HepG2 (cell line): ENCODE data around the gene COL27A1. TPM values are rescaled to one million over a fixed set of nuclear protein-coding genes. Genes with fewer than 3 reads are reported as not detected.

Source experiments
- ASH2L ChIP-seq: fragments of 300-600, 200-600 bp; sonication (generic); IDR thresholded peaks from 2 replicates; pipeline ENCODE4 v1.7.0; 2017; ENCODE audit warnings: low read depth, mild to moderate bottlenecking, moderate library complexity, mixed read lengths, low read length; ENCODE audit not compliant: insufficient read length
- BCL6 ChIP-seq: IDR thresholded peaks from 2 replicates; pipeline ENCODE4 v1.6.1; 2016; ENCODE audit warnings: missing genetic modification reagents, missing compliant biosample characterization
- CEBPB ChIP-seq: IDR thresholded peaks from 2 replicates; pipeline ENCODE4 v1.6.1; 2011; ENCODE audit warnings: low read depth, low read length, improper control_type of control experiment, borderline replicate concordance
- HNF4A ChIP-seq: sonication (generic); formaldehyde crosslinking; IDR thresholded peaks from 2 replicates; pipeline ENCODE4 v1.4.0; 2020; ENCODE audit warnings: missing genetic modification reagents
- KDM6A ChIP-seq: IDR thresholded peaks from 2 replicates; pipeline ENCODE4 v1.6.1; 2016; ENCODE audit warnings: low read depth
- POLR2A ChIP-seq, 2 experiments: IDR thresholded peaks; 2 replicates each; pipeline ENCODE4 v1.6.1; 2011; ENCODE audit warnings: low read depth in 2 of 2, low read length in 2 of 2, mild to moderate bottlenecking in 1 of 2, moderate library complexity in 1 of 2; ENCODE audit not compliant: insufficient read depth in 1 of 2
- polyA plus RNA-seq, 8 experiments: library from polyadenylated mRNA; depleted of rRNA in 3 of 8; stranded (reverse) in 7 of 8; unstranded in 1 of 8; fragments of >200 nt; fragmentation: Illumina TruSeq in 4 of 8; extraction: Trizol in 4 of 8; gene quantifications; 2 replicates each; pipeline versions ENCODE4 v1.2.1 to v1.2.3, GENCODE V29; 2011 to 2016; ENCODE audit warnings: low read depth in 4 of 8, missing spikeins in 1 of 8, mixed read lengths in 1 of 8; ENCODE audit not compliant: insufficient read depth in 1 of 8
- total RNA-seq, 5 experiments: library from RNA; depleted of rRNA; stranded (reverse); fragments of >200 nt; fragmentation: Illumina TruSeq; extraction: Trizol; gene quantifications; 2 replicates each; pipeline ENCODE4 v1.2.3, GENCODE V29; 2016; ENCODE audit warnings: low read depth in 1 of 5
- TF ChIP-seq, protein P1 (sequence below): sonication (generic); formaldehyde crosslinking; conservative IDR thresholded peaks from 2 replicates; pipeline ENCODE4 v1.4.0; 2020; ENCODE audit warnings: mild to moderate bottlenecking, missing genetic modification reagents, moderate library complexity
- TF ChIP-seq, protein P2 (sequence below): IDR thresholded peaks from 2 replicates; pipeline ENCODE4 v1.4.0; 2020; ENCODE audit warnings: mild to moderate bottlenecking, missing genetic modification reagents

COL27A1 gene
- total and polyA plus RNA-seq, 2 of the 13 experiments (the other 11 are each of a cell fraction or from before 2014, with no cell fraction given) = 71.3 to 89.1 TPM

DNA sequence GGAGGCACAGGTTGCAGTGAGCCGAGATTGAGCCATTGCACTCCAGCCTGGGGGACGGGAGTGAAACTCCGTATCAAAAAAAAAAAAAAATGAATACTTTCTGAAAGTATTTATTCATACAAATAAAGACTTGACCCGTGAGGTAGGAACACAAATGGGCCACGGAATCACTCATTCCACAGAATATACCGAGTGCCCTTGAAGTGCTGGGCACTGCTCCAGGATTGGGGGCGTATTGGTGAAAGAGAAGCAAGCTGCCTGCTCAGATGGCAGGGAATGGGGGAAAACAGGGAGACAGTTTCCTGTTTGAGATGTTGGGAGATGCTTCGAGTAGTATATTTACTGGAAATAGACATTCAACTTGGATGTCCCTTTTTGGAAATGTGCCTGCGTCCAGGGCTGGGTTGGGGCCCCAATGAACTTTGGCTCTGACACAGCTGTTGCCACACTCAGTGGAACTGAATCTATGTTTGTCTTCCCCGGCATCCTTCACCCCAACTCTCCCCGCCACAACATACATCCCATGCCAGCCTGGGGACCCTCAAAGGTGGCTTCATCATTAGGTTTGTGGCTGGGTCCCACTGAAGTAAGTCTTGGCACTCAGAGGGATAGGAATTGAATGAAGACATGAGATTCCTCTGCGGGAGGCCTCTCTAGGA, 167.0 kb downstream of the COL27A1 start (continued):
- TF ChIP-seq BCL6 (CRISPR knock-in tag) (peak; percentile 43; the same call in 1 of the 2 replicates), HNF4A (CRISPR knock-in tag) (peak; percentile 83), POLR2A (IDR thresholded peaks at IDR 0.05; ENCODE audit: insufficient read depth in 1 of 2, low read depth in 2 of 2, low read length in 2 of 2) (0 out of 4 replicates have a peak, but pooled peaks of 1 of the 2 experiments have one; percentile 23), CEBPB (peak; percentile 68), ASH2L (peak; percentile 17), KDM6A (peak; percentile 74; the same call in 1 of the 2 replicates)
- TF ChIP-seq, protein P1, sequence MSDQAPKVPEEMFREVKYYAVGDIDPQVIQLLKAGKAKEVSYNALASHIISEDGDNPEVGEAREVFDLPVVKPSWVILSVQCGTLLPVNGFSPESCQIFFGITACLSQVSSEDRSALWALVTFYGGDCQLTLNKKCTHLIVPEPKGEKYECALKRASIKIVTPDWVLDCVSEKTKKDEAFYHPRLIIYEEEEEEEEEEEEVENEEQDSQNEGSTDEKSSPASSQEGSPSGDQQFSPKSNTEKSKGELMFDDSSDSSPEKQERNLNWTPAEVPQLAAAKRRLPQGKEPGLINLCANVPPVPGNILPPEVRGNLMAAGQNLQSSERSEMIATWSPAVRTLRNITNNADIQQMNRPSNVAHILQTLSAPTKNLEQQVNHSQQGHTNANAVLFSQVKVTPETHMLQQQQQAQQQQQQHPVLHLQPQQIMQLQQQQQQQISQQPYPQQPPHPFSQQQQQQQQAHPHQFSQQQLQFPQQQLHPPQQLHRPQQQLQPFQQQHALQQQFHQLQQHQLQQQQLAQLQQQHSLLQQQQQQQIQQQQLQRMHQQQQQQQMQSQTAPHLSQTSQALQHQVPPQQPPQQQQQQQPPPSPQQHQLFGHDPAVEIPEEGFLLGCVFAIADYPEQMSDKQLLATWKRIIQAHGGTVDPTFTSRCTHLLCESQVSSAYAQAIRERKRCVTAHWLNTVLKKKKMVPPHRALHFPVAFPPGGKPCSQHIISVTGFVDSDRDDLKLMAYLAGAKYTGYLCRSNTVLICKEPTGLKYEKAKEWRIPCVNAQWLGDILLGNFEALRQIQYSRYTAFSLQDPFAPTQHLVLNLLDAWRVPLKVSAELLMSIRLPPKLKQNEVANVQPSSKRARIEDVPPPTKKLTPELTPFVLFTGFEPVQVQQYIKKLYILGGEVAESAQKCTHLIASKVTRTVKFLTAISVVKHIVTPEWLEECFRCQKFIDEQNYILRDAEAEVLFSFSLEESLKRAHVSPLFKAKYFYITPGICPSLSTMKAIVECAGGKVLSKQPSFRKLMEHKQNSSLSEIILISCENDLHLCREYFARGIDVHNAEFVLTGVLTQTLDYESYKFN (CRISPR knock-in tag) = peak; percentile 85
- TF ChIP-seq, protein P2, sequence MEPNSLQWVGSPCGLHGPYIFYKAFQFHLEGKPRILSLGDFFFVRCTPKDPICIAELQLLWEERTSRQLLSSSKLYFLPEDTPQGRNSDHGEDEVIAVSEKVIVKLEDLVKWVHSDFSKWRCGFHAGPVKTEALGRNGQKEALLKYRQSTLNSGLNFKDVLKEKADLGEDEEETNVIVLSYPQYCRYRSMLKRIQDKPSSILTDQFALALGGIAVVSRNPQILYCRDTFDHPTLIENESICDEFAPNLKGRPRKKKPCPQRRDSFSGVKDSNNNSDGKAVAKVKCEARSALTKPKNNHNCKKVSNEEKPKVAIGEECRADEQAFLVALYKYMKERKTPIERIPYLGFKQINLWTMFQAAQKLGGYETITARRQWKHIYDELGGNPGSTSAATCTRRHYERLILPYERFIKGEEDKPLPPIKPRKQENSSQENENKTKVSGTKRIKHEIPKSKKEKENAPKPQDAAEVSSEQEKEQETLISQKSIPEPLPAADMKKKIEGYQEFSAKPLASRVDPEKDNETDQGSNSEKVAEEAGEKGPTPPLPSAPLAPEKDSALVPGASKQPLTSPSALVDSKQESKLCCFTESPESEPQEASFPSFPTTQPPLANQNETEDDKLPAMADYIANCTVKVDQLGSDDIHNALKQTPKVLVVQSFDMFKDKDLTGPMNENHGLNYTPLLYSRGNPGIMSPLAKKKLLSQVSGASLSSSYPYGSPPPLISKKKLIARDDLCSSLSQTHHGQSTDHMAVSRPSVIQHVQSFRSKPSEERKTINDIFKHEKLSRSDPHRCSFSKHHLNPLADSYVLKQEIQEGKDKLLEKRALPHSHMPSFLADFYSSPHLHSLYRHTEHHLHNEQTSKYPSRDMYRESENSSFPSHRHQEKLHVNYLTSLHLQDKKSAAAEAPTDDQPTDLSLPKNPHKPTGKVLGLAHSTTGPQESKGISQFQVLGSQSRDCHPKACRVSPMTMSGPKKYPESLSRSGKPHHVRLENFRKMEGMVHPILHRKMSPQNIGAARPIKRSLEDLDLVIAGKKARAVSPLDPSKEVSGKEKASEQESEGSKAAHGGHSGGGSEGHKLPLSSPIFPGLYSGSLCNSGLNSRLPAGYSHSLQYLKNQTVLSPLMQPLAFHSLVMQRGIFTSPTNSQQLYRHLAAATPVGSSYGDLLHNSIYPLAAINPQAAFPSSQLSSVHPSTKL (CRISPR knock-in tag) = 0 out of 2 replicates have a peak, but pooled peaks have one; percentile 17
- TF ChIP-seq, all 625 proteins: peak for 39; not testable (repeated sequence) for 586
